Chondrocyte (in vitro differentiated cells): Measurements from ENCODE around the gene IFNA21. TPM values are rescaled to one million over a fixed set of nuclear protein-coding genes. Genes with fewer than 3 reads are reported as not detected.
"Not testable (repeated sequence)": the region's sequence is repeated elsewhere in the genome, so short reads cannot be mapped to it uniquely, and the experiment has no call there.

Experiments
- DNase-seq: peaks from one replicate; pipeline ENCODE4 v3.0.0; 2021; ENCODE audit warnings: mixed read lengths, low spot score
- H3K27ac Mint-ChIP-seq: one replicate; pipeline ENCODE4 v1.8.0; 2021; ENCODE audit warnings: mild to moderate bottlenecking, moderate library complexity, mixed read lengths; ENCODE audit not compliant: unreplicated experiment
- H3K27me3 Mint-ChIP-seq: 2 replicates; pipeline ENCODE4 v1.8.0; 2021; ENCODE audit warnings: low read depth, mixed read lengths
- H3K36me3 Mint-ChIP-seq: 2 replicates; pipeline ENCODE4 v1.8.0; 2021; ENCODE audit warnings: low read depth, mixed read lengths
- H3K4me1 Mint-ChIP-seq: 2 replicates; pipeline ENCODE4 v1.8.0; 2021; ENCODE audit warnings: low read depth, mild to moderate bottlenecking, mixed read lengths
- H3K4me3 Mint-ChIP-seq: one replicate; pipeline ENCODE4 v1.8.0; 2021; ENCODE audit warnings: mild to moderate bottlenecking, moderate library complexity, mixed read lengths; ENCODE audit not compliant: unreplicated experiment
- H3K9me3 Mint-ChIP-seq: 2 replicates; pipeline ENCODE4 v1.8.0; 2021; ENCODE audit warnings: low read depth, mixed read lengths
- total RNA-seq: library from RNA; stranded (reverse); gene quantifications from 3 replicates; pipeline ENCODE4 v1.2.1, GENCODE V29; 2021
- TF ChIP-seq, protein P1 (sequence below): fragments of 200-600 bp; sonication (generic); IDR thresholded peaks from 2 replicates; pipeline ENCODE4 v1.5.0; 2021; ENCODE audit warnings: antibody characterized with exemption, mild to moderate bottlenecking, moderate library complexity

IFNA21 gene
- total RNA-seq, 1 donor from 2014 or later: not detected

DNA sequence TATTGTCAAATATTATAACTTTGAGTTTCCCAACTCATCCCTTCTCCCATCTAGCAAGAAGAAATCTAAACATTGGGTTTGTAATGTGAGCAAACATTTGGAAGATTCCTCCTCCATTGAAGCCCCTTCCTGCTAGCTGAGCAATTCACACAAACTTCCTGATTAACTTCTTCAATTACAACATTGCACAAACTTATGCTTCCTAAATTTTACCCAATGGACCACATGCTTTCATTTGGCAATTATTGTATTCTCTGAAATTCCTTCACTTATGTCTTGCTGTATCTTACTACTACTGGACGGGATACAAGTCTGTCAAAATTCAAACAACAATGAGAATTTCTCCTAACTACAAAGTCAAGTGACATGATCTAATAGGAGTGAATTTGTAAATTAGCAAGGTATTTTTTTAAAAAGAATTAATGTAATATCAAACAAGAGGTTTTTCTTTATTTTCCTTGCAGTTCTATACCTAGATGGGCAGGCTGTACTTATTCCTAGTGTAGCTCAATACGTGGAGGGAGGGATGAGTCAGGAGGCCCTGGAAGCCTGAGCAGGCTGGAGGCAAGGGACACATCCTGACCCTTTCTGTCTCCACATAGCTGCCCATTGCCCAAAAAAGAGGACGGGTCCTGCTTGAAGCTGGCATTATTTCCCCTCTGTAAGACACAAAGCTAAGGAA lies 13.0 kb downstream of the IFNA21 start:
- TF ChIP-seq, protein P1, sequence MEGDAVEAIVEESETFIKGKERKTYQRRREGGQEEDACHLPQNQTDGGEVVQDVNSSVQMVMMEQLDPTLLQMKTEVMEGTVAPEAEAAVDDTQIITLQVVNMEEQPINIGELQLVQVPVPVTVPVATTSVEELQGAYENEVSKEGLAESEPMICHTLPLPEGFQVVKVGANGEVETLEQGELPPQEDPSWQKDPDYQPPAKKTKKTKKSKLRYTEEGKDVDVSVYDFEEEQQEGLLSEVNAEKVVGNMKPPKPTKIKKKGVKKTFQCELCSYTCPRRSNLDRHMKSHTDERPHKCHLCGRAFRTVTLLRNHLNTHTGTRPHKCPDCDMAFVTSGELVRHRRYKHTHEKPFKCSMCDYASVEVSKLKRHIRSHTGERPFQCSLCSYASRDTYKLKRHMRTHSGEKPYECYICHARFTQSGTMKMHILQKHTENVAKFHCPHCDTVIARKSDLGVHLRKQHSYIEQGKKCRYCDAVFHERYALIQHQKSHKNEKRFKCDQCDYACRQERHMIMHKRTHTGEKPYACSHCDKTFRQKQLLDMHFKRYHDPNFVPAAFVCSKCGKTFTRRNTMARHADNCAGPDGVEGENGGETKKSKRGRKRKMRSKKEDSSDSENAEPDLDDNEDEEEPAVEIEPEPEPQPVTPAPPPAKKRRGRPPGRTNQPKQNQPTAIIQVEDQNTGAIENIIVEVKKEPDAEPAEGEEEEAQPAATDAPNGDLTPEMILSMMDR: no peak
- DNase-seq: no peak
- no peaks in the 10 kb centered on the region for H3K36me3 Mint-ChIP-seq
- H3K27ac Mint-ChIP-seq: no peak overlapping the region
- H3K4me1 Mint-ChIP-seq: peaks cover 7% of the 10 kb centered on the region
- H3K4me3 Mint-ChIP-seq: no peak overlapping the region
- H3K27me3 Mint-ChIP-seq: peaks cover 4% of the 10 kb centered on the region
- H3K9me3 Mint-ChIP-seq: peaks cover 4% of the 10 kb centered on the region

DNA sequence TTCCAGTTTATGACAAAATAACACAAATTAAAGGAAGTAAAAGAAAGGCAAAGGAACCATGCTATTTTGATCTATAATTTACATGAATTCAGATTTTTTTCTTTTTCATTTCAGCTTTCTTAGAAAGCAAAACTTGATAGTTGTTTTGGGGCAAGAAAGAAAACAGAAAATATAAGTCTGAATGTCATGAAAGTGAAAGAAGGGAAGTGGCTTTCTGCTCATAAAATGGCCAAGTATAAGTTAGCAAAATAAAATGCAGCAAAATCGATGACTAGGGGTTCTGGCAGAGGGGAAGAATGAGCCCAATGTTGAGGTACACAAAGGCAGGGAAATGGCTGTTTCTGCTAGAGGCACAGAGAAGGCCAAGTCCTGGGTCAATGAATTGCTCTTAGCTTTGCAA lies 21.9 kb downstream of the IFNA21 start:
- H3K9me3 Mint-ChIP-seq: peaks cover 16% of the 10 kb centered on the region
- TF ChIP-seq, protein P1: no peak
- no peak for DNase-seq
- no peak overlapping the region for H3K4me3 Mint-ChIP-seq
- no peaks in the 10 kb centered on the region for H3K4me1 Mint-ChIP-seq
- H3K36me3 Mint-ChIP-seq: no peaks in the 10 kb centered on the region
- peaks cover 9% of the 10 kb centered on the region for H3K27me3 Mint-ChIP-seq
- H3K27ac Mint-ChIP-seq: no peak overlapping the region

DNA sequence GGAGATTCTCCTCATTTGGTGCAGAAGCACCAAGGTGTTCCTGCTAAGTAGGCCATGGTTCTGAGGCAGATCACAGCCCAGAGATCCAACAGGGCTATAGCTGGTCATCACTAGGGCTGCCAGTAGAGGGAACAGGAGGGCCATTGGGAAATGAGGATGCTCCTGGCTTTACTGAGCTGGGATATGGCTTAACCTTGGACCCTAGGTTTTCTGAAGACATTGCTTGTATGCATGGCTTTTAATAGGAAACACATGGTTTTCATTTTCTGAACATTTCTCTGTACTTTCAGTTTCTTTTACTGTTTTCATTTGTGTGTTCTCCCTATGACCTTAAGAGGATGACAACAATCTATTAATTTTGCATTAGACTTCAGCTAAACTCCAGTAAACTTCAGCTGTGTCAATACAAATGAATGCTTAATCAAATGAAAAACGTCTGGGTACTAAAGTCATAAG lies 25.0 kb downstream of the IFNA21 start, which contains the start of gene IFNW1:
Gene IFNW1 (minus strand): TSS at position 406 of the 456 bp plus-strand sequence. CDS start 262 bp downstream, at position 144.
- no peak within 1 kb of the TSS for H3K4me3 Mint-ChIP-seq
- no peaks in the 10 kb centered on the region for H3K4me1 Mint-ChIP-seq
- H3K36me3 Mint-ChIP-seq: no peaks in the 10 kb centered on the region
- TF ChIP-seq, protein P1: peak; percentile 19
- H3K27me3 Mint-ChIP-seq: peaks cover 19% of the 10 kb centered on the region
- H3K27ac Mint-ChIP-seq: no peak within 1 kb of the TSS
- no peaks in the 10 kb centered on the region for H3K9me3 Mint-ChIP-seq
- no peak for DNase-seq

DNA sequence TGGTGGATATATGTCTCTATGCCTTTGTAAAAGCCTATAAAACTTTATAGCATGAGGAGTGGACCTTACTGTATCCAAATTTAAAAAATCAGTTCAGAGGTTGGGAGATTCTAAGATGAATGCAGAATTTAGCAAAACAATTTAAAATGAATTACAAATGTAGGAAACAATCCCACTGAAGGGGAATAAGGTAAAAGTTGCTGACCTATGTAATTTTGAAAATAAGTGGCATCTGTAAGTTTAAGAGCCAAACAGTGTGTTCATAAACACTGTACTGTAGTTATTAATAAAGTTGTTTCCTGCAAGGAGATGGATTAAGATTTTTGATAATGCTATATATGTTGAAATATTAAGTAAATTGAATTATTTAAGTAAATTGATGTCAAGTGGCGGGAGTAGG lies 29.4 kb downstream of the IFNA21 start:
- TF ChIP-seq, protein P1: no peak
- H3K27ac Mint-ChIP-seq: no peak overlapping the region
- DNase-seq: no peak
- H3K36me3 Mint-ChIP-seq: no peaks in the 10 kb centered on the region
- H3K4me3 Mint-ChIP-seq: no peak overlapping the region
- peaks cover 33% of the 10 kb centered on the region for H3K27me3 Mint-ChIP-seq
- H3K9me3 Mint-ChIP-seq: no peaks in the 10 kb centered on the region
- no peaks in the 10 kb centered on the region for H3K4me1 Mint-ChIP-seq

DNA sequence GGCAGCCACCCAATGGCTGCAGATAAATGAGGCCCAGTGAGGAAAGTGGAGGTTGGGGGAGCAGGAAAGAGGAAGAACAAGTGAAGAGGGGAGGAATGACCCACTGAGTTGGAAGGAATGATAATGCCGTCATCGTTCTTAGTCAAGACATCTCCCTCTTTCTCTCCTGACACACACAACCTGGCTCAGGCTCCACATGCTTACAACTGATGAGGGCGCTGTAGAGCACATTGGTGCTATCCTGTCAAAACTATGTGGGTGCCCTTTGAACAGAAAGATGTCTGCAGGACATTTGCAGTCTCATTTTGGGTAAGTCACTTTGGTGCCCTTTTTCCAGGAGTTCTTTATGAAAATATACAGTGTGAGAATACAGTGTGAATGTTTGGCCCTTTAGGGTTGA lies 30.7 kb downstream of the IFNA21 start:
- Mint-ChIP-seq H3K27ac (no peak overlapping the region), H3K4me1 (no peaks in the 10 kb centered on the region), H3K9me3 (no peaks in the 10 kb centered on the region), H3K27me3 (peaks cover 35% of the 10 kb centered on the region), H3K4me3 (no peak overlapping the region), H3K36me3 (no peaks in the 10 kb centered on the region)
- TF ChIP-seq, protein P1: no peak
- no peak for DNase-seq

DNA sequence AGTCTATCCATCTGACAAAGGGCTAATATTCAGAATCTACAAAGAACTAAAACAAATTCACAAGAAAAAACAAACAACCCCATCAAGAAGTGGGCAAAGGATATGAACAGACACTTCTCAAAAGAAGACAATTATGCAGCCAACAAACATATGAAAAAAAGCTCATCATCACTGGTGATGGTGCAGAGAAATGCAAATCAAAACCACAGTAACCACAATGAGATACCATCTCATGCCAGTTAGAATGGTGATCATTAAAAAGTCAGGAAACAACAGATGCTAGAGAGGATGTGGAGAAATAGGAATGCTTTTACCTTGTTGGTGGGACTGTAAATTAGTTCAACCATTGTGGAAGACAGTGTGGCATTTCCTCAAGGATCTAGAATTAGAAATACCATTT lies 38.3 kb downstream of the IFNA21 start:
- not testable (repeated sequence) for H3K9me3 Mint-ChIP-seq, H3K4me1 Mint-ChIP-seq, DNase-seq, H3K36me3 Mint-ChIP-seq, H3K27ac Mint-ChIP-seq, H3K4me3 Mint-ChIP-seq
- peaks cover 36% of the 10 kb centered on the region for H3K27me3 Mint-ChIP-seq
